Endothelial cell of umbilical vein (primary cell): ENCODE data around the gene DOK1. TPM values are rescaled to one million over a fixed set of nuclear protein-coding genes. Genes with fewer than 3 reads are reported as not detected.

ENCODE experiments used
- BruUV-seq: library from RNA; stranded (reverse); fragments of 400-500 nt; replicated peaks from 2 replicates; lab custom pipeline; 2021; lab: Mats Ljungman, UMichigan
- CTCF ChIA-PET: fragments of 300-600, 350-600 bp; sonication (Branson Sonifier 250); formaldehyde crosslinking; loops from one replicate; lab custom pipeline; 2021; ENCODE audit warnings: antibody characterized with exemption, inconsistent platforms; lab: Charles Lee
- POLR2A ChIA-PET: fragments of 300-600, 350-600 bp; sonication (Branson Sonifier 250); formaldehyde crosslinking; loops from one replicate; lab custom pipeline; 2021; ENCODE audit warnings: antibody characterized with exemption, inconsistent platforms; lab: Charles Lee
- DNase-seq: peaks from one replicate; pipeline ENCODE4 v3.0.0-alpha.2; 2011; ENCODE audit warnings: low read depth, low spot score
- FAIRE-seq: peaks from 2 replicates; lab custom pipeline; 2011; peaks lifted over from hg19 to GRCh38; lab: Jason Lieb, UNC
- H2AFZ ChIP-seq: 2 replicates; pipeline ENCODE4 v1.6.0; 2012; ENCODE audit warnings: low read depth, low read length, control low read depth, inconsistent platforms
- H3K27ac ChIP-seq: 2 replicates; pipeline ENCODE4 v1.5.1; 2011; ENCODE audit warnings: low read depth, mild to moderate bottlenecking, control low read depth, low read length, moderate library complexity; ENCODE audit not compliant: insufficient read depth
- H3K27me3 ChIP-seq, 2 experiments: 2 replicates each; pipeline versions ENCODE4 v1.6.0 to v1.6.1; 2011; ENCODE audit warnings: low read length in 2 of 2, mixed read lengths in 1 of 2; ENCODE audit not compliant: control insufficient read depth in 2 of 2, insufficient read depth in 2 of 2
- H3K36me3 ChIP-seq, 2 experiments: 2 replicates in 1 of 2; 3 replicates in 1 of 2; pipeline ENCODE4 v1.5.1; 2011; ENCODE audit warnings: low read length in 2 of 2, mild to moderate bottlenecking in 1 of 2, moderate library complexity in 1 of 2; ENCODE audit not compliant: control insufficient read depth in 2 of 2, insufficient read depth in 2 of 2; ENCODE audit errors: extremely low read depth in 1 of 2
- H3K4me1 ChIP-seq: 3 replicates; pipeline ENCODE4 v1.5.1; 2011; ENCODE audit warnings: mild to moderate bottlenecking, low read length; ENCODE audit not compliant: control insufficient read depth, insufficient read depth; ENCODE audit errors: extremely low read depth
- H3K4me2 ChIP-seq: 2 replicates; pipeline ENCODE4 v1.6.1; 2011; ENCODE audit warnings: low read length, control low read depth, mixed read lengths; ENCODE audit not compliant: insufficient read depth
- H3K4me3 ChIP-seq, 3 experiments: fragments of 200-600 bp in 1 of 3; sonication (generic), shearing (Covaris generic) in 1 of 3; replicated peaks in 1 of 3; 2 replicates each; pipeline ENCODE4 v1.5.1; 2011 to 2016; ENCODE audit warnings: control low read depth in 3 of 3, low read length in 3 of 3, mild to moderate bottlenecking in 2 of 3, inconsistent platforms in 1 of 3, low read depth in 1 of 3, moderate library complexity in 1 of 3; ENCODE audit not compliant: insufficient read depth in 1 of 3
- H3K79me2 ChIP-seq: 2 replicates; pipeline ENCODE4 v1.6.0; 2012; ENCODE audit warnings: low read length, inconsistent platforms; ENCODE audit not compliant: control insufficient read depth, insufficient read depth
- H3K9ac ChIP-seq: replicated peaks from 2 replicates; pipeline ENCODE3; 2011; ENCODE audit warnings: low read length, control low read depth; ENCODE audit not compliant: insufficient read depth; ENCODE audit errors: extremely low read depth
- H3K9me1 ChIP-seq: replicated peaks from 3 replicates; pipeline ENCODE4 v1.6.0; 2011; ENCODE audit warnings: mild to moderate bottlenecking, low read length; ENCODE audit not compliant: control insufficient read depth, insufficient read depth; ENCODE audit errors: extremely low read depth
- H3K9me3 ChIP-seq: replicated peaks from 2 replicates; pipeline ENCODE4 v1.5.1; 2012; ENCODE audit warnings: low read length, inconsistent platforms; ENCODE audit not compliant: control insufficient read depth, insufficient read depth
- H4K20me1 ChIP-seq: replicated peaks from 2 replicates; pipeline ENCODE3; 2011; ENCODE audit warnings: mild to moderate bottlenecking, low read length; ENCODE audit not compliant: control insufficient read depth, insufficient read depth; ENCODE audit errors: extremely low read depth
- CTCF ChIP-seq, 2 donors: IDR thresholded peaks; 1 replicate in 1 of 2; 2 replicates in 1 of 2; pipeline ENCODE4 v1.5.1; 2011; ENCODE audit warnings: low read length in 2 of 2, mild to moderate bottlenecking in 2 of 2, moderate library complexity in 2 of 2, control low read depth in 1 of 2, inconsistent platforms in 1 of 2, low read depth in 1 of 2; ENCODE audit not compliant: insufficient read depth in 1 of 2; ENCODE audit errors: extremely low read depth in 1 of 2
- FOS ChIP-seq: IDR thresholded peaks from 2 replicates; pipeline ENCODE4 v1.6.1; 2011; ENCODE audit warnings: mild to moderate bottlenecking, low read length, moderate library complexity, borderline replicate concordance; ENCODE audit not compliant: insufficient read depth
- GATA2 ChIP-seq: IDR thresholded peaks from 2 replicates; pipeline ENCODE4 v1.7.0; 2011; ENCODE audit warnings: low read depth, mild to moderate bottlenecking, moderate library complexity, mixed read lengths, low read length; ENCODE audit not compliant: insufficient read length, insufficient read depth
- JUN ChIP-seq: IDR thresholded peaks from 2 replicates; pipeline ENCODE4 v1.6.1; 2011; ENCODE audit warnings: borderline replicate concordance, low read depth; ENCODE audit not compliant: insufficient read length, insufficient read depth
- MAX ChIP-seq: IDR thresholded peaks from 2 replicates; pipeline ENCODE4 v1.6.1; 2011; ENCODE audit not compliant: insufficient read depth, insufficient read length
- MYC ChIP-seq: IDR thresholded peaks from one replicate; pipeline ENCODE4 v1.6.1; 2011; ENCODE audit warnings: mild to moderate bottlenecking, low read depth, low read length
- POLR2A ChIP-seq: IDR thresholded peaks from 2 replicates; pipeline ENCODE4 v1.6.1; 2012; ENCODE audit warnings: low read depth, mild to moderate bottlenecking, control low read depth, low read length
- POLR2AphosphoS5 ChIP-seq: IDR thresholded peaks from 2 replicates; pipeline ENCODE4 v1.6.1; 2012; ENCODE audit warnings: low read depth, mild to moderate bottlenecking, control low read depth, low read length, moderate library complexity; ENCODE audit not compliant: insufficient read depth
- dilution Hi-C: fragments of 300-500 bp; cut with MboI; formaldehyde crosslinking; loops from one replicate; pipeline ENCODE4 v1.15.0; 2019; ENCODE audit warnings: low sequenced_read_pairs; ENCODE audit not compliant: extremely low pct_ligation_motif_present
- intact Hi-C: fragments of 100-400 bp; cut with micrococcal nuclease; formaldehyde crosslinking; loops from one replicate; pipeline ENCODE4 v1.10.0; 2022
- polyA plus RNA-seq, 4 experiments: library from polyadenylated mRNA; depleted of rRNA in 3 of 4; stranded (reverse) in 3 of 4; unstranded in 1 of 4; fragments of >200 nt; gene quantifications; 2 replicates each; pipeline versions ENCODE4 v1.2.1 to v1.2.3, GENCODE V29; 2011 to 2012; ENCODE audit warnings: missing spikeins in 1 of 4
- total RNA-seq: library from RNA; stranded (reverse); gene quantifications from 2 replicates; pipeline ENCODE4 v1.2.3, GENCODE V29; 2021

The DOK1 gene
- total and polyA plus RNA-seq, 2 donors (not counting 3 experiments of a cell fraction or from before 2014, with no cell fraction given): 10.4 to 12.7 TPM

- Histone ChIP-seq H3K27ac (no peak overlapping the region), H3K79me2 (no peaks in the 10 kb centered on the region), H4K20me1 (no peaks in the 10 kb centered on the region), H2AFZ (no peak overlapping the region), H3K4me1 (peaks cover 7% of the 10 kb centered on the region), H3K36me3 (no peaks in the 10 kb centered on the region), H3K9ac (no peak overlapping the region), H3K4me2 (no peak overlapping the region), H3K9me1 (no peaks in the 10 kb centered on the region), H3K9me3 (no peaks in the 10 kb centered on the region), H3K27me3 (peaks cover 14 to 16% of the 10 kb centered on the region in 2 experiments), H3K4me3 (no peak overlapping the region)
- FAIRE-seq: no peak
- POLR2A ChIA-PET: no interaction called here
- intact Hi-C loops: no loop called here
- dilution Hi-C loops: no loop called here
- no peak for DNase-seq
- BruUV-seq: no TSS peak
- TF ChIP-seq CTCF (IDR thresholded peaks at IDR 0.05; ENCODE audit: extremely low read depth in 1 of 2, insufficient read depth in 1 of 2, low read depth in 1 of 2, low read length in 2 of 2) (no peak), FOS (no peak), MAX (no peak), POLR2AphosphoS5 (no peak), JUN (no peak), POLR2A (no peak), GATA2 (no peak), MYC (no peak)
- CTCF ChIA-PET: no interaction called here
Observed at GRCh38 chr2:74571058-74571457, 16.5 kb downstream of the DOK1 start.
